Liver (tissue), 9 donors: ENCODE results near the gene HSD11B1L. TPM values are rescaled to one million over a fixed set of nuclear protein-coding genes. Genes with fewer than 3 reads are reported as not detected.

ENCODE experiments used
- DNase-seq: peaks from one replicate; pipeline ENCODE4 v3.0.0-alpha.2; 2017; ENCODE audit warnings: low spot score
- H3K27ac ChIP-seq, 2 donors: one replicate each; pipeline ENCODE4 v1.7.0; 2013; ENCODE audit warnings: inconsistent platforms in 2 of 2, low read length in 2 of 2, control low read depth in 1 of 2, low read depth in 1 of 2, mild to moderate bottlenecking in 1 of 2
- H3K27me3 ChIP-seq, 4 donors: one replicate each; pipeline versions ENCODE4 v1.6.1 to v1.7.0; 2013; ENCODE audit warnings: low read length in 3 of 4, inconsistent platforms in 1 of 4, mild to moderate bottlenecking in 1 of 4, moderate library complexity in 1 of 4; ENCODE audit not compliant: control insufficient read depth in 4 of 4, insufficient read depth in 4 of 4
- H3K36me3 ChIP-seq, 4 donors: one replicate each; pipeline versions ENCODE4 v1.6.1 to v1.7.0; 2013; ENCODE audit warnings: low read length in 3 of 4, mild to moderate bottlenecking in 3 of 4, low read depth in 1 of 4, moderate library complexity in 1 of 4; ENCODE audit not compliant: control insufficient read depth in 4 of 4, insufficient read depth in 3 of 4
- H3K4me1 ChIP-seq, 4 donors: one replicate each; pipeline versions ENCODE4 v1.6.1 to v1.7.0; 2013; ENCODE audit warnings: low read length in 3 of 4, mild to moderate bottlenecking in 3 of 4, moderate library complexity in 1 of 4; ENCODE audit not compliant: control insufficient read depth in 4 of 4, insufficient read depth in 4 of 4
- H3K4me3 ChIP-seq, 3 donors: one replicate each; pipeline versions ENCODE4 v1.6.1 to v1.7.0; 2013; ENCODE audit warnings: low read length in 3 of 3, control low read depth in 1 of 3, low read depth in 1 of 3, mild to moderate bottlenecking in 1 of 3
- H3K9ac ChIP-seq, 2 donors: one replicate each; pipeline ENCODE4 v1.7.0; 2013; ENCODE audit warnings: low read length in 2 of 2, mild to moderate bottlenecking in 2 of 2, moderate library complexity in 2 of 2, control low read depth in 1 of 2, low read depth in 1 of 2
- H3K9me3 ChIP-seq, 4 donors: one replicate each; pipeline versions ENCODE4 v1.6.1 to v1.7.0; 2013; ENCODE audit warnings: low read length in 3 of 4; ENCODE audit not compliant: control insufficient read depth in 4 of 4
- ATF3 ChIP-seq: IDR thresholded peaks from 2 replicates; pipeline ENCODE4 v1.6.1; 2016; ENCODE audit warnings: antibody characterized with exemption
- CTCF ChIP-seq: fragments of 150-350 bp; IDR thresholded peaks from 2 replicates; pipeline ENCODE4 v1.5.1; 2017; ENCODE audit warnings: improper control_type of control experiment, low read depth, low read length; ENCODE audit not compliant: missing input control
- EGR1 ChIP-seq, 2 donors: IDR thresholded peaks; 2 replicates each; pipeline ENCODE4 v1.6.1; 2016 to 2018; ENCODE audit warnings: antibody characterized with exemption in 2 of 2, low read depth in 2 of 2
- FOXA1 ChIP-seq: IDR thresholded peaks from 2 replicates; pipeline ENCODE4 v1.6.1; 2016; ENCODE audit warnings: antibody characterized with exemption
- FOXA2 ChIP-seq: IDR thresholded peaks from 2 replicates; pipeline ENCODE4 v1.6.1; 2016; ENCODE audit warnings: antibody characterized with exemption
- GABPA ChIP-seq, 2 donors: IDR thresholded peaks in 1 of 2; conservative IDR thresholded peaks in 1 of 2; 2 replicates each; pipeline ENCODE4 v1.6.1; 2016; ENCODE audit warnings: antibody characterized with exemption in 2 of 2, mild to moderate bottlenecking in 1 of 2, moderate library complexity in 1 of 2
- HNF4A ChIP-seq, 2 donors: conservative IDR thresholded peaks; 2 replicates each; pipeline ENCODE4 v1.6.1; 2016; ENCODE audit warnings: antibody characterized with exemption in 2 of 2, mild to moderate bottlenecking in 2 of 2
- HNF4G ChIP-seq: IDR thresholded peaks from 2 replicates; pipeline ENCODE4 v1.6.1; 2016; ENCODE audit warnings: antibody characterized with exemption
- JUND ChIP-seq, 2 donors: IDR thresholded peaks; 2 replicates each; pipeline ENCODE4 v1.6.1; 2016; ENCODE audit warnings: antibody characterized with exemption in 2 of 2
- MAX ChIP-seq: IDR thresholded peaks from 2 replicates; pipeline ENCODE4 v1.6.1; 2016; ENCODE audit warnings: antibody characterized with exemption
- NR2F2 ChIP-seq: IDR thresholded peaks from 2 replicates; pipeline ENCODE4 v1.6.1; 2016; ENCODE audit warnings: antibody characterized with exemption
- RAD21 ChIP-seq, 2 donors: IDR thresholded peaks; 2 replicates each; pipeline ENCODE4 v1.6.1; 2016; ENCODE audit warnings: antibody characterized with exemption in 2 of 2, mild to moderate bottlenecking in 2 of 2
- REST ChIP-seq: IDR thresholded peaks from 2 replicates; pipeline ENCODE4 v1.6.1; 2016; ENCODE audit warnings: antibody characterized with exemption, mild to moderate bottlenecking
- RXRA ChIP-seq, 2 donors: IDR thresholded peaks; 2 replicates each; pipeline ENCODE4 v1.6.1; 2017 to 2018; ENCODE audit warnings: antibody characterized with exemption in 2 of 2, mild to moderate bottlenecking in 1 of 2
- SP1 ChIP-seq: IDR thresholded peaks from 2 replicates; pipeline ENCODE4 v1.6.1; 2018; ENCODE audit warnings: antibody characterized with exemption, mild to moderate bottlenecking
- TAF1 ChIP-seq: conservative IDR thresholded peaks from 2 replicates; pipeline ENCODE4 v1.6.1; 2016; ENCODE audit warnings: antibody characterized with exemption, mild to moderate bottlenecking
- YY1 ChIP-seq: IDR thresholded peaks from 2 replicates; pipeline ENCODE4 v1.6.1; 2016; ENCODE audit warnings: antibody characterized with exemption, mild to moderate bottlenecking
- ZBTB33 ChIP-seq: IDR thresholded peaks from 2 replicates; pipeline ENCODE4 v1.6.1; 2016; ENCODE audit warnings: antibody characterized with exemption
- WGBS: extraction: QIAGEN DNeasy Blood & Tissue Kit; methylation state at CpG from one replicate; pipeline ENCODE4 v1.1.7; 2013; 5-methylcytosine and 5-hydroxymethylcytosine counted together
- polyA plus RNA-seq, 2 donors: library from polyadenylated mRNA; stranded (reverse) in 1 of 2; unstranded in 1 of 2; fragments of 200-250 nt in 1 of 2; fragments of >200 nt in 1 of 2; fragmentation: Nextera tagmentation in 1 of 2; extraction: Ambion mirVana in 1 of 2; gene quantifications; one replicate each; pipeline versions ENCODE4 v1.2.1 to v1.2.3, GENCODE V29; 2013 to 2015
- total RNA-seq, 2 donors: library from RNA; depleted of rRNA; stranded (reverse); fragments of >200 nt; gene quantifications; one replicate each; pipeline ENCODE4 v1.2.3, GENCODE V29; 2014
- donor health status: healthy.
- donor health status: healthy.
- donor health status: healthy.
- donor health status: healthy.
- donor health status: healthy.

HSD11B1L gene
- total and polyA plus RNA-seq, 4 donors = 1.3 to 2.5 (median 1.9) TPM

- peak overlapping the region; percentile 66 to 78 for H3K27ac ChIP-seq
- H3K36me3 ChIP-seq = no peaks in the 10 kb centered on the region
- no peaks in the 10 kb centered on the region for H3K9me3 ChIP-seq
- no peak for TF ChIP-seq FOXA2
- TF ChIP-seq CTCF = no peak
- no peak for TF ChIP-seq YY1
- no peak for TF ChIP-seq HNF4G
- no peak for TF ChIP-seq RAD21 (IDR thresholded peaks at IDR 0.05)
- TF ChIP-seq TAF1 = no peak
- no peak for TF ChIP-seq NR2F2
- TF ChIP-seq FOXA1 = no peak
- no peak for TF ChIP-seq GABPA (IDR thresholded peaks at IDR 0.05 in 1 of 2, conservative IDR thresholded peaks at IDR 0.05 in 1 of 2)
- TF ChIP-seq RXRA (IDR thresholded peaks at IDR 0.05) = no peak
- TF ChIP-seq ATF3 = no peak
- TF ChIP-seq ZBTB33 = no peak
- no peak for TF ChIP-seq JUND (IDR thresholded peaks at IDR 0.05)
- TF ChIP-seq HNF4A (conservative IDR thresholded peaks at IDR 0.05) = no peak
- no peak for TF ChIP-seq EGR1 (IDR thresholded peaks at IDR 0.05; ENCODE audit: low read depth in 2 of 2)
- no peak for TF ChIP-seq MAX
- TF ChIP-seq REST = no peak
- no peak for TF ChIP-seq SP1
- peaks cover 4 to 22% (median 13%) of the 10 kb centered on the region in 4 donors for H3K4me1 ChIP-seq
- no peak for DNase-seq
- peak overlapping the region; percentile 88 to 92 for H3K9ac ChIP-seq
- peak overlapping the region; percentile 72 to 96 (median 96) for H3K4me3 ChIP-seq
- under 1% methylated on average over 23 of the region's 23 CpGs for WGBS
- no peaks in the 10 kb centered on the region for H3K27me3 ChIP-seq
These were observed 767 bp upstream of the HSD11B1L start for GRCh38 chr19:5680084-5680436.
